NCI-H187 (cell line): ENCODE measurements around the gene IFT122.
"Not testable (repeated sequence)": the region's sequence is repeated elsewhere in the genome, so short reads cannot be mapped to it uniquely, and the experiment has no call there.

ENCODE experiments used
- DNase-seq, 2 experiments: peaks; one replicate each; lab custom pipeline; 2025; lab: John Stamatoyannopoulos, UW

The IFT122 gene

GRCh38 chr3:129474984-129475804 lies 35.2 kb downstream of the IFT122 start:
- DNase-seq = no peak

GRCh38 chr3:129475863-129476262 lies 35.8 kb downstream of the IFT122 start:
- DNase-seq = no peak

GRCh38 chr3:129476586-129476985 lies 36.6 kb downstream of the IFT122 start:
- no peak for DNase-seq

GRCh38 chr3:129481225-129481765 lies 41.3 kb downstream of the IFT122 start:
- DNase-seq = not testable (repeated sequence)

GRCh38 chr3:129481766-129482332 lies 41.8 kb downstream of the IFT122 start:
- DNase-seq = no peak

GRCh38 chr3:129482721-129483120 lies 42.7 kb downstream of the IFT122 start:
- DNase-seq = no peak

- DNase-seq = no peak
Measured at GRCh38 chr3:129483870-129484269, 43.8 kb downstream of the IFT122 start.

- DNase-seq = not testable (repeated sequence)
Measured at GRCh38 chr3:129485146-129485545, 45.1 kb downstream of the IFT122 start.

- DNase-seq = no peak
Measured at GRCh38 chr3:129485721-129486663, 46.0 kb downstream of the IFT122 start.

GRCh38 chr3:129486664-129487035 lies 46.6 kb downstream of the IFT122 start:
- no peak for DNase-seq

GRCh38 chr3:129487183-129487867 lies 47.3 kb downstream of the IFT122 start:
- DNase-seq = no peak

GRCh38 chr3:129487868-129488335 lies 47.9 kb downstream of the IFT122 start:
- not testable (repeated sequence) for DNase-seq

GRCh38 chr3:129489258-129489657 lies 49.2 kb downstream of the IFT122 start:
- not testable (repeated sequence) for DNase-seq

- peak; percentile 18 to 26 for DNase-seq
Measured at GRCh38 chr3:129490273-129490675, 50.2 kb downstream of the IFT122 start.

GRCh38 chr3:129491077-129491476 lies 51.1 kb downstream of the IFT122 start:
- not testable (repeated sequence) for DNase-seq

GRCh38 chr3:129491794-129492193 lies 51.8 kb downstream of the IFT122 start:
- DNase-seq = no peak

- no peak for DNase-seq
Measured at GRCh38 chr3:129492691-129493090, 52.7 kb downstream of the IFT122 start.

- DNase-seq = no peak
Measured at GRCh38 chr3:129493206-129493605, 53.2 kb downstream of the IFT122 start.

GRCh38 chr3:129494499-129494898 lies 54.5 kb downstream of the IFT122 start:
- not testable (repeated sequence) for DNase-seq

- DNase-seq = not testable (repeated sequence)
Measured at GRCh38 chr3:129495006-129495639, 55.1 kb downstream of the IFT122 start.

GRCh38 chr3:129497876-129498275 lies 57.9 kb downstream of the IFT122 start:
- not testable (repeated sequence) for DNase-seq
